GM12878 (cell line): ENCODE data around the gene ZNF280D. TPM values are rescaled to one million over a fixed set of nuclear protein-coding genes. Genes with fewer than 3 reads are reported as not detected.

ENCODE experiments used
- ATAC-seq: fragments of 200-7000 bp; cut with Tn5 transposase; 3 replicates; pipeline ENCODE4 v1.9.1; 2020; ENCODE audit warnings: mild to moderate bottlenecking, moderate library complexity
- BruUV-seq: library from RNA; stranded (reverse); fragments of 400-500 nt; replicated peaks from 2 replicates; lab custom pipeline; 2021; lab: Mats Ljungman, UMichigan
- CTCF ChIA-PET: fragments of 300-600 bp; sonication (Branson Sonifier 250); formaldehyde crosslinking; extraction: SDS; loops from one replicate; lab custom pipeline; 2021; ENCODE audit warnings: inconsistent platforms; lab: Yijun Ruan, JAX
- POLR2A ChIA-PET: fragments of 350-600 bp; formaldehyde crosslinking; extraction: SDS; loops from one replicate; lab custom pipeline; 2021; ENCODE audit warnings: inconsistent platforms; lab: Charles Lee
- RAD21 ChIA-PET: fragments of 300-600 bp; sonication (Branson Sonifier 250); formaldehyde crosslinking; loops from one replicate; lab custom pipeline; 2023; ENCODE audit warnings: antibody characterized with exemption; ENCODE audit not compliant: unreplicated experiment; lab: Charles Lee
- SMC1A ChIA-PET: fragments of 300-600 bp; sonication (Branson Sonifier 250); formaldehyde crosslinking; loops from one replicate; lab custom pipeline; 2023; ENCODE audit not compliant: unreplicated experiment, uncharacterized antibody; lab: Charles Lee
- DNase-seq: peaks from one replicate; pipeline ENCODE4 v3.0.0-alpha.2; 2011; ENCODE audit warnings: low read depth, low spot score
- FAIRE-seq: peaks from 3 replicates; lab custom pipeline; 2011; peaks lifted over from hg19 to GRCh38; lab: Jason Lieb, UNC
- H2AFZ ChIP-seq: 2 replicates; pipeline ENCODE4 v1.6.0; 2011; ENCODE audit warnings: low read depth, low read length, control low read depth; ENCODE audit not compliant: control insufficient read depth
- H3K27ac ChIP-seq: 2 replicates; pipeline ENCODE4 v1.5.1; 2011; ENCODE audit warnings: control low read depth; ENCODE audit not compliant: control insufficient read depth, insufficient read depth
- H3K27me3 ChIP-seq, 2 experiments: replicated peaks in 1 of 2; 2 replicates each; pipeline versions ENCODE4 v1.6.0 to v1.6.1; 2011; ENCODE audit warnings: low read length in 1 of 2; ENCODE audit not compliant: control insufficient read depth in 2 of 2, insufficient read depth in 2 of 2
- H3K36me3 ChIP-seq, 2 experiments: 2 replicates each; pipeline ENCODE4 v1.5.1; 2011; ENCODE audit warnings: low read length in 1 of 2; ENCODE audit not compliant: control insufficient read depth in 2 of 2, insufficient read depth in 2 of 2
- H3K4me1 ChIP-seq: 2 replicates; pipeline ENCODE4 v1.6.1; 2011; ENCODE audit warnings: mild to moderate bottlenecking, low read length, moderate library complexity, mixed read lengths; ENCODE audit not compliant: control insufficient read depth, insufficient read depth
- H3K4me2 ChIP-seq: 2 replicates; pipeline ENCODE4 v1.6.0; 2011; ENCODE audit warnings: control low read depth; ENCODE audit not compliant: control insufficient read depth, insufficient read depth
- H3K4me3 ChIP-seq: fragments of 200-600 bp; sonication (generic); 2 replicates; pipeline ENCODE4 v1.5.1; 2016
- H3K79me2 ChIP-seq: 2 replicates; pipeline ENCODE4 v1.6.0; 2011; ENCODE audit warnings: low read length; ENCODE audit not compliant: control insufficient read depth, insufficient read depth
- H3K9ac ChIP-seq: 2 replicates; pipeline ENCODE4 v1.8.0; 2011; ENCODE audit warnings: low read length, control low read depth, mixed read lengths; ENCODE audit not compliant: control insufficient read depth, insufficient read depth
- H3K9me3 ChIP-seq: replicated peaks from 3 replicates; pipeline ENCODE4 v1.5.1; 2011; ENCODE audit warnings: mild to moderate bottlenecking, low read length; ENCODE audit not compliant: control insufficient read depth, insufficient read depth
- H4K20me1 ChIP-seq: 2 replicates; pipeline ENCODE4 v1.6.0; 2011; ENCODE audit not compliant: control insufficient read depth, insufficient read depth
- BHLHE40 ChIP-seq, 2 experiments: fragments of 450-650 bp in 1 of 2; IDR thresholded peaks; 2 replicates each; pipeline ENCODE4 v1.6.1; 2011 to 2017; ENCODE audit warnings: low read depth in 2 of 2, borderline replicate concordance in 1 of 2, improper control_type of control experiment in 1 of 2, low read length in 1 of 2, mild to moderate bottlenecking in 1 of 2
- BMI1 ChIP-seq: fragments of 450-650 bp; IDR thresholded peaks from 2 replicates; pipeline ENCODE4 v1.6.1; 2016; ENCODE audit warnings: mild to moderate bottlenecking, moderate library complexity, borderline replicate concordance
- EGR1 ChIP-seq, 2 experiments: IDR thresholded peaks; 1 replicate in 1 of 2; 2 replicates in 1 of 2; pipeline ENCODE4 v1.6.1; 2011 to 2012; ENCODE audit warnings: low read depth in 2 of 2, low read length in 2 of 2, borderline replicate concordance in 1 of 2, mild to moderate bottlenecking in 1 of 2, moderate library complexity in 1 of 2
- FOXK2 ChIP-seq: fragments of 450-650 bp; IDR thresholded peaks from 2 replicates; pipeline ENCODE4 v1.6.1; 2017; ENCODE audit warnings: mild to moderate bottlenecking, moderate library complexity
- NBN ChIP-seq: fragments of 450-650 bp; IDR thresholded peaks from 2 replicates; pipeline ENCODE4 v1.6.1; 2016
- PAX8 ChIP-seq: fragments of 450-650 bp; IDR thresholded peaks from 2 replicates; pipeline ENCODE4 v1.6.1; 2017; ENCODE audit warnings: mild to moderate bottlenecking, moderate library complexity
- POLR2A ChIP-seq: IDR thresholded peaks from 2 replicates; pipeline ENCODE4 v1.6.1; 2011; ENCODE audit warnings: low read depth, mild to moderate bottlenecking, low read length
- RAD21 ChIP-seq: IDR thresholded peaks from 2 replicates; pipeline ENCODE4 v1.6.1; 2011; ENCODE audit warnings: mild to moderate bottlenecking, low read depth, low read length, moderate library complexity; ENCODE audit not compliant: insufficient read depth
- STAT1 ChIP-seq: fragments of 450-650 bp; conservative IDR thresholded peaks from 2 replicates; pipeline ENCODE4 v1.6.1; 2014; ENCODE audit warnings: antibody characterized with exemption, mild to moderate bottlenecking
- STAT3 ChIP-seq: IDR thresholded peaks from 2 replicates; pipeline ENCODE4 v1.6.1; 2011; ENCODE audit warnings: low read depth, low read length, improper control_type of control experiment
- ZBTB4 ChIP-seq: fragments of 450-650 bp; formaldehyde crosslinking; IDR thresholded peaks from 2 replicates; pipeline ENCODE4 v1.4.0; 2022; ENCODE audit warnings: mild to moderate bottlenecking, moderate library complexity
- WGBS: methylation state at CpG from one replicate; pipeline ENCODE4 v1.1.6; 2016; ENCODE audit warnings: low lambda C conversion rate; ENCODE audit not compliant: insufficient replicate concordance, insufficient coverage; ENCODE audit errors: missing lambda C conversion rate; 5-methylcytosine and 5-hydroxymethylcytosine counted together
- in situ Hi-C: fragments of 300-500 bp; cut with MboI; formaldehyde crosslinking; loops from 9 replicates; pipeline ENCODE4 v1.14.3; 2018; ENCODE audit warnings: mixed read lengths
- intact Hi-C: fragments of 100-400 bp; cut with micrococcal nuclease; formaldehyde crosslinking; loops from one replicate; pipeline ENCODE4 v1.14.2; 2022; ENCODE audit not compliant: unreplicated experiment
- polyA plus RNA-seq, 11 experiments: library from polyadenylated mRNA; depleted of rRNA in 4 of 11; unstranded in 6 of 11; stranded (reverse) in 5 of 11; fragments of >200 nt; fragmentation: Nextera tagmentation in 4 of 11; fragmentation: Illumina TruSeq in 1 of 11; extraction: Ambion mirVana in 4 of 11; extraction: Trizol in 1 of 11; gene quantifications; 1 replicate in 1 of 11; 2 replicates in 10 of 11; pipeline versions ENCODE4 v1.2.1 to v1.2.3, GENCODE V29; 2011 to 2016; ENCODE audit warnings: inconsistent platforms in 2 of 11, missing spikeins in 2 of 11, low read depth in 1 of 11
- total RNA-seq, 4 experiments: library from RNA; depleted of rRNA in 3 of 4; stranded (reverse); fragments of >200 nt in 3 of 4; fragmentation: Illumina TruSeq in 1 of 4; extraction: Trizol in 1 of 4; gene quantifications; 2 replicates each; pipeline versions ENCODE4 v1.2.1 to v1.2.3, GENCODE V29; 2013 to 2021
- TF ChIP-seq, protein P1 (sequence below): fragments of 450-650 bp; IDR thresholded peaks from 2 replicates; pipeline ENCODE4 v1.6.1; 2017; ENCODE audit warnings: mild to moderate bottlenecking, moderate library complexity
- TF ChIP-seq, protein P2 (sequence below): IDR thresholded peaks from 2 replicates; pipeline ENCODE4 v1.6.1; 2012; ENCODE audit warnings: low read depth, low read length, improper control_type of control experiment

The ZNF280D gene
- total and polyA plus RNA-seq, 10 of the 15 experiments (the other 5 are each of a cell fraction or from before 2014, with no cell fraction given) = 5.6 to 18.6 (median 8.6) TPM

DNA sequence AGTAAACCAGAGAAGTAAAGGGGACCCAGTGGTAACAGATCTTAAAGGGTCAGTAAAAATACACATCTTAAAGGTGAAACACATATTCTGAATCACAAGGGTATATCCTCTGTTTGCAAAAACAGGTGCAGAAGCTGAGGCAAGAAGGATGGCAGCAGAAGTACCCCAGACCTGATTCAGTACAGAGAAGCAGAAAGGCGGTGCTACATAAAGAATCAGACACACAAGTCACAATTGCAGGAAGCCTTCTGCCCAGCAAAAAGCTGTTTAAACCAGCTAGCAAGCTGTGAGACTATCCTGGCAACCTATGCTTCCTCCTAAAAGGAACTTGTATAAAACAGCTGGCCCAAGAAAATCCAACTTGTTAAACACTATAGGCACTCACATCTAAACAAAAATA lies 49.4 kb downstream of the ZNF280D start:
- H3K27ac ChIP-seq = no peak overlapping the region
- FAIRE-seq = no peak
- H3K9ac ChIP-seq = no peak overlapping the region
- no peak overlapping the region for H3K4me2 ChIP-seq
- intact Hi-C loops (loop anchor here (2.0 kb wide), 1 partner anchor 25 kb away; no protein-coding TSS in a partner anchor), in situ Hi-C loops (no loop called here)
- ChIA-PET POLR2A (no interaction called here), SMC1A (no interaction called here), RAD21 (no interaction called here), CTCF (interaction anchor here (1.3 kb wide), 1 partner anchor 16 kb away, joined by 4 read pairs; no protein-coding TSS in a partner anchor)
- H2AFZ ChIP-seq = no peak overlapping the region
- no peaks in the 10 kb centered on the region for H3K36me3 ChIP-seq
- WGBS = 100% methylated on average over 1 of the region's 1 CpG
- H3K4me3 ChIP-seq = no peak overlapping the region
- H4K20me1 ChIP-seq = no peaks in the 10 kb centered on the region
- BruUV-seq = no TSS peak
- H3K4me1 ChIP-seq = no peaks in the 10 kb centered on the region
- no peaks in the 10 kb centered on the region for H3K79me2 ChIP-seq
- no peaks in the 10 kb centered on the region for H3K27me3 ChIP-seq
- no peak for DNase-seq
- no peak for ATAC-seq
- H3K9me3 ChIP-seq = no peaks in the 10 kb centered on the region
- no peak for TF ChIP-seq POLR2A
- no peak for TF ChIP-seq BHLHE40 (IDR thresholded peaks at IDR 0.05; ENCODE audit: borderline replicate concordance in 1 of 2, low read depth in 2 of 2, low read length in 1 of 2)
- no peak for TF ChIP-seq RAD21
- no peak for TF ChIP-seq PAX8
- TF ChIP-seq ZBTB4 (CRISPR knock-in tag) = no peak
- TF ChIP-seq STAT1 = no peak
- no peak for TF ChIP-seq EGR1 (IDR thresholded peaks at IDR 0.05; ENCODE audit: borderline replicate concordance in 1 of 2, low read depth in 2 of 2, low read length in 2 of 2)
- TF ChIP-seq, protein P1, sequence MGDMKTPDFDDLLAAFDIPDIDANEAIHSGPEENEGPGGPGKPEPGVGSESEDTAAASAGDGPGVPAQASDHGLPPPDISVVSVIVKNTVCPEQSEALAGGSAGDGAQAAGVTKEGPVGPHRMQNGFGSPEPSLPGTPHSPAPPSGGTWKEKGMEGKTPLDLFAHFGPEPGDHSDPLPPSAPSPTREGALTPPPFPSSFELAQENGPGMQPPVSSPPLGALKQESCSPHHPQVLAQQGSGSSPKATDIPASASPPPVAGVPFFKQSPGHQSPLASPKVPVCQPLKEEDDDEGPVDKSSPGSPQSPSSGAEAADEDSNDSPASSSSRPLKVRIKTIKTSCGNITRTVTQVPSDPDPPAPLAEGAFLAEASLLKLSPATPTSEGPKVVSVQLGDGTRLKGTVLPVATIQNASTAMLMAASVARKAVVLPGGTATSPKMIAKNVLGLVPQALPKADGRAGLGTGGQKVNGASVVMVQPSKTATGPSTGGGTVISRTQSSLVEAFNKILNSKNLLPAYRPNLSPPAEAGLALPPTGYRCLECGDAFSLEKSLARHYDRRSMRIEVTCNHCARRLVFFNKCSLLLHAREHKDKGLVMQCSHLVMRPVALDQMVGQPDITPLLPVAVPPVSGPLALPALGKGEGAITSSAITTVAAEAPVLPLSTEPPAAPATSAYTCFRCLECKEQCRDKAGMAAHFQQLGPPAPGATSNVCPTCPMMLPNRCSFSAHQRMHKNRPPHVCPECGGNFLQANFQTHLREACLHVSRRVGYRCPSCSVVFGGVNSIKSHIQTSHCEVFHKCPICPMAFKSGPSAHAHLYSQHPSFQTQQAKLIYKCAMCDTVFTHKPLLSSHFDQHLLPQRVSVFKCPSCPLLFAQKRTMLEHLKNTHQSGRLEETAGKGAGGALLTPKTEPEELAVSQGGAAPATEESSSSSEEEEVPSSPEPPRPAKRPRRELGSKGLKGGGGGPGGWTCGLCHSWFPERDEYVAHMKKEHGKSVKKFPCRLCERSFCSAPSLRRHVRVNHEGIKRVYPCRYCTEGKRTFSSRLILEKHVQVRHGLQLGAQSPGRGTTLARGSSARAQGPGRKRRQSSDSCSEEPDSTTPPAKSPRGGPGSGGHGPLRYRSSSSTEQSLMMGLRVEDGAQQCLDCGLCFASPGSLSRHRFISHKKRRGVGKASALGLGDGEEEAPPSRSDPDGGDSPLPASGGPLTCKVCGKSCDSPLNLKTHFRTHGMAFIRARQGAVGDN = no peak
- TF ChIP-seq FOXK2 = no peak
- TF ChIP-seq, protein P2, sequence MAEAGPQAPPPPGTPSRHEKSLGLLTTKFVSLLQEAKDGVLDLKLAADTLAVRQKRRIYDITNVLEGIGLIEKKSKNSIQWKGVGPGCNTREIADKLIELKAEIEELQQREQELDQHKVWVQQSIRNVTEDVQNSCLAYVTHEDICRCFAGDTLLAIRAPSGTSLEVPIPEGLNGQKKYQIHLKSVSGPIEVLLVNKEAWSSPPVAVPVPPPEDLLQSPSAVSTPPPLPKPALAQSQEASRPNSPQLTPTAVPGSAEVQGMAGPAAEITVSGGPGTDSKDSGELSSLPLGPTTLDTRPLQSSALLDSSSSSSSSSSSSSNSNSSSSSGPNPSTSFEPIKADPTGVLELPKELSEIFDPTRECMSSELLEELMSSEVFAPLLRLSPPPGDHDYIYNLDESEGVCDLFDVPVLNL = no peak
- no peak for TF ChIP-seq STAT3
- no peak for TF ChIP-seq BMI1
- no peak for TF ChIP-seq NBN
